HG02943 (cell line): ENCODE results near the gene SURF6.
A peak's percentile ranks its signal among the peaks of the same experiment; 100 is the strongest.

Experiments
- ATAC-seq: cut with Tn5 transposase; IDR thresholded peaks from one replicate; pipeline ENCODE4 v1.9.1; 2021; ENCODE audit warnings: mild to moderate bottlenecking, low read depth, moderate library complexity; ENCODE audit not compliant: unreplicated experiment

SURF6 gene

GRCh38 chr9:133368249-133368881 lies 32.4 kb upstream of the SURF6 start:
- no peak for ATAC-seq

DNA sequence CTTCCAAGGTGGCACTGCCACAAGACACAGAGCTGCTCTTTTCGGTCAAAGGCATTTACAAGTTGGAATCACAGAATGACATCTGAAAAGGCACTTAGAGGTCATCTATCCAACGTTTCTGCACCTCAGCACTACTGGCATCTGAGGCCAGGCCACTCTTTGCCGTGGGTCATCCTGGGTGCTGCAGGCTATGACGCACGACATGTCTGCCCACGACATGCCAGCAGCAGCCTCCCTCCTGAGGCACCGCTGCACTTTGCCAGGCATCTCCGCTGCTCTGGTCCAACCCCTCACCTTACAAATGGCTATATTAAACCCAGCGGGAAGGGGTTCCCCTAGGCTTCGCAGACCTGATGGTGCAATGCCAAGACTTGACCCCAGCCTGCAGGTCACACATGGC lies 31.8 kb upstream of the SURF6 start:
- no peak for ATAC-seq

DNA sequence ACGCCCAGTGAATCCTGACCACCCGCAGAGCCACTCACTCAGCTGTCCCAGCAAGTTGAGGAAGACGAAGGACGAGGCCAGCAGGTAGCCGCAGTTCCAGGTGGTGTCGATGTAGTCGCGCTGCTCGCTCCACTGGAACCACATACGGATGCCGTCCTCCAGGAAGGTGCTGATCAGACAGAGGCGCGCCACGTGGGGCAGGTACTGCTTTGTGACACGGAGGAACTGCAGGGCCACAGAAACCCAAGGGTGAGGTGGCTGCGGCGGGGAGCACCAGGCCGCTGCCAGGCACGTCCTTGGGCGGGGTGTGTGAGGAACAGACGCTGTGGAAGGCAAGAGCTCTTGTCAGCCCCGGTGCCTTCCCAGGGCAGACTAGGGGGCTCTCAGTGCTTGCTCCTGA lies 31.2 kb upstream of the SURF6 start:
- no peak for ATAC-seq

- no peak for ATAC-seq
Measured at GRCh38 chr9:133366435-133366834, 30.4 kb upstream of the SURF6 start.

DNA sequence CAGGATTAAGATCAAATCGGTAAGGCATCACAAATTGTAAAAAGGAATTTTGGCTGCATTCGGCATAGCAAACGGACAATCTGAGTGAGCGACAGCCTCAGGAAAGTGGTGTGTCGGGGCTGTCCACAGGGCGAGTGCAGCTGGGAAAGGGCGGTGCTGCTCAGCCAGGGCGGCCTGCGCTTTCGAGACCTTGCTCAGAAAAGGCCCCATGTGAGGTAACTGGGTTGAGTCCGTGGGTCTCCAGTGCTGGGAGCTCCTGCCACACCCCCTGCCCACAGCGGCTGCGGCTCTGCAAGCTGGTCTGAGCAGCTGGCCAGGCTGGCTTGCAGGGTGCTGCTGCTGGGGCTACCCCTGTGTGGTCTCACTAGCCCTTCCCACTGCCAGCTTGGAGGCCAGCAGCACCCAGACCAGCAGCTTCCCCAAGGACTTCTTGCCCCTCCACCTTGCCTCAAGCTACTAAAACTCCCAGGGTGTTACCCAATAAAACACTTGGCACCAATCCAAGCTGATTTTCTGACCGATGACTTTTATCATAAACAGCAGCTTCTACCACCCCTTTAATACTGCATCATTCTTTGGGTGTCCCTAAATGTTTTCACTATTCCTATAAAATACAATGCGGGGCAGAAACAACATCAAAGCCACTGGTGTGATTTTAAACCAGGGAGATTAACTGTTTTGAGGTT lies 26.5 kb upstream of the SURF6 start:
- no peak for ATAC-seq

DNA sequence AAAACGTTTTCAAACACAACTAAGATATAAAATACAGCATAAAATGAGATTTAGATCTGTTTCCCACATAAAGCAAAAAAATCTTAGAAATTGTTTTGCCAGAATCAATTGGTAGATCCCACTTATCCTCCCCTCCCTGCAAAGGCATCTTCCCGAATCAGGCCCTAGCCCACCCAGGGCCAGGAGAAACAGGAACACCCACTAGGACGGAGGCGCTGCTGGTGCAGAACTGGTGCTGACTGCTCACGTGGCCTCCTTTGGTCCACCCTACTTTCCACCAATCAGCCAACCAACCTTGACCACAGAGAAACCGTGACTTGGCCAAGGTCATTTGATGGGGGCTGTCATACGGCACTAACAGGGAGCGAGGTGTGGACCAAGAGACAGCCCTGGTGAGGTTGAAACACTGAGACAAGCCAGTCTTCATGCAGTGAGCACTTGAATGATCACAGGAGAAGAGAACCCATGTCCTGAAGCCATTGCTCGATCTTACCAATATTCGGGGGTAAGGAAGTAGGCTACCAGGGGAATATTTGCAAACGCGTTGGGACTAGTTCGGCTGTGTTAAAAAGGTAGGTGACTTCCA lies 25.6 kb upstream of the SURF6 start:
- ATAC-seq = no peak

GRCh38 chr9:133360400-133361393 lies 24.7 kb upstream of the SURF6 start:
- no peak for ATAC-seq

GRCh38 chr9:133359399-133360175 lies 23.6 kb upstream of the SURF6 start:
- ATAC-seq = no peak

- no peak for ATAC-seq
Measured at GRCh38 chr9:133357656-133358055, 21.7 kb upstream of the SURF6 start.

DNA sequence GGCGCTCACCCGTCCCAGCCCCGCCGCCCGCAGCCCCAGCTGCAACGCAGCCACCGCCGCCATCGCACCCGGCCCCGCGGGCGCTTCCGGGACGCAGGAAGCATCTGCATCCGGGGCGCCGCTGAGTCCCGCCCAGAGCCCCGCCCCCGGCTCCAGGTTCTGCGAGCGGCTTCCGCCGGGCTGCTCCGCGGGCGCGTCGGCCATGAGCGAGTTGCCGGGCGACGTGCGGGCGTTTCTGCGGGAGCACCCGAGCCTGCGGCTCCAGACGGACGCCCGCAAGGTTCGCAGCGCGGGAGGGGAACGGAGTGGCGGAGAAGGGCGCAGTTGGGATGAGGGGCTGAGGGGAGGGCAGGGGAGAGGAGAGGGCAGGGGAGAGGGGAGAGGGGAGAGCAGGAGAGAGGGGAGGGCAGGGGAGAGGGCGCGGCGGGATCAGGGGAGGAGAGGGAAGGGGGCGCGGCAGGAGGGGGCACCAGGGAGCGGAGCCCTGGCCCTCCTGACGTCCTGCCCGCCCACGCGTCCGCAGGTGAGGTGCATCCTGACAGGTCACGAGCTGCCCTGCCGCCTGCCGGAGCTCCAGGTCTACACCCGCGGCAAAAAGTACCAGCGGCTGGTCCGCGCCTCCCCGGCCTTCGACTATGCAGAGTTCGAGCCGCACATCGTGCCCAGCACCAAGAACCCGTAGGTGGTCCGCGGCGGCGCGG lies 20.6 kb upstream of the SURF6 start, which contains the start of the genes SURF1 and SURF2:
TSS of gene SURF1 (minus strand) at position 97 of the 701 bp plus-strand sequence. CDS start at position 63, 34 bp downstream.
TSS of gene SURF2 (plus strand) at position 160 of the 701 bp plus-strand sequence. CDS start at position 203, 43 bp downstream.
- ATAC-seq = peak; percentile 53

DNA sequence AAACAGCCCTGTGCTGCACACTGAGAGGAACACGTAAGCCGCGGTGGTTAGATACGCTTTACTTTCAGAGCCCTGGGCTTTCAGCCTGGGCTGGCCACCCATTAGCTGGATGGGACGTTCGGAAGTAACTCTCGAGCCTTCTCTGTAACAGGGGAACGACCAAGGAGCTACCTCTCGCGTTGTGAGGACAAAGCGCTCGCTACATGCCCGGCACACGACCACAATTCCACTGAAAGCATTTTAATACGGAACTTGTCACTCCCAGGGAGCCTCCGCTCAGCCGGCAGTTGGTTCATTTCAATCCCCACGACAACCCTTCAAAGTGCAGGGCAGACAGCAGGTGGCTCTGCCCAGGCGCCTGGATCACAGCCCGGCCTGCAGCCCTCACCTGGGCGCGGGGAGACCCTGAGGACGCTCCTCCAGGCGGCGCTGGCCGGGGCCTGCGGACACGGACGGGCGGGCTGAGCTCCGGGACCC lies 19.9 kb upstream of the SURF6 start:
- peak; percentile 20 for ATAC-seq

- ATAC-seq = no peak
Measured at GRCh38 chr9:133354766-133355165, 18.8 kb upstream of the SURF6 start.

DNA sequence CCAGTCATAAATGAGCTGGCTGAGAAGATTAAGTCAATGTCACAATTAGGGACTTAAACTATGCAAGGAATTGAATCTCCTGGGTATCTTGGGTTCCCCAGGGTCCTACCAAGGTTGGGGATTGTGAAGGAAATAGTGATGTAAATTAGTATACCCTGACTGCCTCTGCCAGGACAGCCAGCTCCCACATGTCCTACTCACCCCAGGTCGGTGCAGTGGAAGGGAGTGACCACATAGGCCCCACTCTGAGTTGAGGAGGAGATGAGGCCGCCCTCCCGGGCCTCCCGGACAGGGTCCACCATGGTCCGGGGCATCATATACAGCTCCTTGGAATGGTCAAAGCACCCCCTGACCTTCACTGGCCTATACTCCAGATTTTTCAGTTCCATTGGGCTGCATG lies 17.6 kb upstream of the SURF6 start:
- no peak for ATAC-seq

GRCh38 chr9:133352635-133353340 lies 16.8 kb upstream of the SURF6 start:
- no peak for ATAC-seq

DNA sequence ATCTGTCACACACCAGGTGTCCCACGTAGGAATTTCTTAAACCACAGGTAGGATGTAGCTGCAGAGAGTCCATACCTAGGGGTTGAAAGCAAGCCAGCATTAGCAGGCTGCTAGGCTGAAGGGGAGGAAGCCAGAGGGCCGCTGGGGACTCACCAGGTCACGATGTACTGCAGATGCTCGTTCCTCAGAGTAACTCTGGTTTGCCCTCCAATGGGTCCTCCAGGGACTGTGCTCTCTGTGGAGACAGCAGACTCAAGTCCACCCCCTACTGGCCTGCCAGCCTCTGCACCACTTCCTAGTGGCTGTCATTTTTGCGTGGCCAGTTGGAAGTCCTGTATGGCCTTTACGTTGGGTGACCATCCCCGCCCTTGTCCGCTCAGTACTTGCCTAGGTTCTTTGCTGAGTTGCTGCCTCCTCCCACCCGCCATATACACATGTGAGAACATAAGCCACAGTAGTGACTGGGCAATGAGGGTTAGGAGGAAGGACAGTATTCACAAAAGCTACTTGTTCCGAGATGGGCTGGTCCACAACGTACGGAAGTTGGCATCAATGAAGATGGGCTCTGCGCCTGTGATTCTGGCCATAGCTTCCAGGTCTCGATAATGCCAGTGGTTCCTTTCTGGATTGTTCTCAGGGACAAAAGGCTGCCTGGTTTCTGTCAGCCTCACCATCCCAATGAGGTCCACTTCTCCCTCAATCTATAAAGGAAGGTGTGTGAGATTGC lies 16.1 kb upstream of the SURF6 start:
- ATAC-seq = no peak

GRCh38 chr9:133351526-133351907 lies 15.5 kb upstream of the SURF6 start:
- ATAC-seq = no peak

- no peak for ATAC-seq
Measured at GRCh38 chr9:133349965-133350616, 14.1 kb upstream of the SURF6 start.
